GM12891 (cell line): Measurements from ENCODE around the gene IRAK1BP1.

ENCODE experiments used
- POLR2A ChIP-seq: IDR thresholded peaks from 2 replicates; pipeline ENCODE4 v1.6.1; 2011; ENCODE audit warnings: low read depth, low read length, control low read depth
- POLR2AphosphoS5 ChIP-seq: IDR thresholded peaks from 2 replicates; pipeline ENCODE4 v1.6.1; 2011; ENCODE audit warnings: low read depth, low read length, control low read depth

DNA sequence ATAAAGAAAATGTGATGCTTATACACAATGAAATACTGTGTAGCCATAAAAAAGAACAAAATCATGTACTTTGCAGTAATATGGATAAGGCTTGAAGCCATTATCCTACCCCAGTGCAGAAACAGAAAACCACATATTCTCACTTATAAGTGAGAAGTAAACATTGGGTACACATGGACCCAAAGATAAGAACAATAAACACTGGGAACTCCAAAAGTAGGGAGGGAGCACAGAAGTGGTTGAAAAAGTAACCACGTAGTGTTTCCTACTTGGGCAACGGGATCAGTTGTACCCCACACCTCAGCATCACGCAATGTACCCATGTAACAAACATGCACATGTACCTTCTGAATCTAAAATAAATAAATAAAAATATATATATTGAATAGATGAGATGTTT is 8.2 kb downstream of the IRAK1BP1 start:
- no peak for TF ChIP-seq POLR2AphosphoS5
- TF ChIP-seq POLR2A = no peak
